ENCODE measurements around the gene THNSL1.
"Not testable (repeated sequence)": the region's sequence is repeated elsewhere in the genome, so short reads cannot be mapped to it uniquely, and the experiment has no call there.

Gene THNSL1, protein sequence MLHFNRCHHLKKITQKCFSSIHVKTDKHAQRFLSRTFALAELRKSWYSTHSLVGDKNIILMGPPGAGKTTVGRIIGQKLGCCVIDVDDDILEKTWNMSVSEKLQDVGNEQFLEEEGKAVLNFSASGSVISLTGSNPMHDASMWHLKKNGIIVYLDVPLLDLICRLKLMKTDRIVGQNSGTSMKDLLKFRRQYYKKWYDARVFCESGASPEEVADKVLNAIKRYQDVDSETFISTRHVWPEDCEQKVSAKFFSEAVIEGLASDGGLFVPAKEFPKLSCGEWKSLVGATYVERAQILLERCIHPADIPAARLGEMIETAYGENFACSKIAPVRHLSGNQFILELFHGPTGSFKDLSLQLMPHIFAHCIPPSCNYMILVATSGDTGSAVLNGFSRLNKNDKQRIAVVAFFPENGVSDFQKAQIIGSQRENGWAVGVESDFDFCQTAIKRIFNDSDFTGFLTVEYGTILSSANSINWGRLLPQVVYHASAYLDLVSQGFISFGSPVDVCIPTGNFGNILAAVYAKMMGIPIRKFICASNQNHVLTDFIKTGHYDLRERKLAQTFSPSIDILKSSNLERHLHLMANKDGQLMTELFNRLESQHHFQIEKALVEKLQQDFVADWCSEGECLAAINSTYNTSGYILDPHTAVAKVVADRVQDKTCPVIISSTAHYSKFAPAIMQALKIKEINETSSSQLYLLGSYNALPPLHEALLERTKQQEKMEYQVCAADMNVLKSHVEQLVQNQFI

DNA sequence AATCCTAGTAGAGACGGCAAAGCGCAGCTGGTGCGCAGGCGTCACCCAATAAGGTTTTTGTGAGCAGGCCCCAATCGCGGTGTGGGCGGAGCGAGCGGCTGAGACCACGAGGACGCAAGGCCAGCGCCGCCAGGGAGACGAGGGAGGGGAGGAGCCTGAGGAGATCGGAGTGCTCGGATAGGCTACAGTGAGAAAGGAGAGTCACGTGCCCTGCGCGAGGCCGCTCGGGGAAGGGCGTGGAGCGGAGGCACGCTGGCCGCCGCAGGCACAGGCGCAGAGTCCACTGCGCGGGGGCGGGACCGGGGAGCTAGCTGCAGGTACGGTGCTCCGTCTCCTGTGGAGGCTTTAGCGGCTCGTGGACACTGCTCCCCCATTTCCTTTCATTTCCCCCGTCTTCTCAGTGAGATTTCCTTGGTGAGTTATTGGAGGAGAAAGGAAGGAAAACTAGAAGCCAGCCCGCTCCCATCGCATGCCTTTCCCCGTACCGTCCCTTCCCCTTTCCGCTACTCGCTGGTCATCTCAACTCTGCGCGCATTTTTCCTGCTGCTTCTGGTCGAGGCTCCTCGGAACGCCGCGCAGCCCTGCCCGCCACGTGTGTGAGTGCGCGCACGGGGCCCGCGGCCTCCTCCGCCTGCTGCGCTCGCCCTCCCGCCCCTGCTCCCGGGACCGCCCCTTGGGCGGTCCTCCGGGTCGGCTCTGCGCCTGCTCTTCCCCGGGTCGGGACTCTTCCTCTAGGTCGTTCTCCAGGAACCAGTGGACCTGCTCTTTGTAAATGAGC is at the start of gene THNSL1:
Gene THNSL1 (plus strand): TSS at position 237 of the 778 bp plus-strand sequence. CDS start 6,612 bp downstream, outside the sequence.
- peak; percentile 98 for ATAC-seq
- peak; percentile 97 for DNase-seq

DNA sequence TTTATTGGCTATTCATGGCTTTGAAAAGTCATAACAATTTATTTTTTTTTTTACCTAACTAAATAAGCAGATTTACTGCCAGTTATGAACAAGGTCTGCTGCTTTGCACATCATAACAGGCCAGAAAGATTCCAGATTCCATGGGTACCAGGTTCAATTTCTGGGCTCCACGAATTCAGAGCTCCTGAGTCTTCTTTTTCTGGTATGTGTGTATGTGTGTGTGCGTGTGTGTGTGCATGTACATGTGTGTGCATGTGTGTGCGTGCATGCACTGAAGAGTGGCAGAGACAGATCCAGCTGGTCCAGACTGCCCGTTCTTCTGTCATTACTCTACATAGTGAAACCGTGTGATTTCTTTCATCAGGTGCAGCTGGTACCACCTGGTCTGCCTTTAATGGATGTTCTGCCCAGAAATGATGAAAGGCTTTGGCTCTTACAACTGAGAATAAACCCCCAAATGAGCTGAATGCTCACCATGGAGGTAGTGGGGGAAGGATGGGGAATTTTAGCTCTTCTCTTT is 49.4 kb upstream of the THNSL1 start:
- no peak for ATAC-seq
- no peak for DNase-seq

DNA sequence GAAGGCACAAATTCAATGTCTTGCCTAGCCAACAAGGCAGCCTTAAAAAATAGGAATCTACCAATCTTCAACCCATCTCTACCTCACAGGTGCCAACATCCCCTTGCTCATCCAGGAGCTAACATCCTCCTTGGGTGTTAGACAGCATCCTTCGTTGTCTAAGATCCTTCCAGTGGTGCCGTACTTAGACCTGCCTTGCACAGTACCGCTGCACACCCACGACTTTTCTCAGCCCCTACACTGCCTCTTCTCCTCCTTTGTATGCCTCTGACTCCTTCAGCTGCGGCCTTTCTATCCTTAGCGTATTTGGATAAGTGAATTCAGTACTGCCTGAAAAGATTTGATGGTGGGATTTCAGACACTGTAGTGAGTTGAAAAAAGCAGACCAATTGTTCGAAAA is 48.1 kb upstream of the THNSL1 start:
- ATAC-seq, result no peak
- no peak for DNase-seq

DNA sequence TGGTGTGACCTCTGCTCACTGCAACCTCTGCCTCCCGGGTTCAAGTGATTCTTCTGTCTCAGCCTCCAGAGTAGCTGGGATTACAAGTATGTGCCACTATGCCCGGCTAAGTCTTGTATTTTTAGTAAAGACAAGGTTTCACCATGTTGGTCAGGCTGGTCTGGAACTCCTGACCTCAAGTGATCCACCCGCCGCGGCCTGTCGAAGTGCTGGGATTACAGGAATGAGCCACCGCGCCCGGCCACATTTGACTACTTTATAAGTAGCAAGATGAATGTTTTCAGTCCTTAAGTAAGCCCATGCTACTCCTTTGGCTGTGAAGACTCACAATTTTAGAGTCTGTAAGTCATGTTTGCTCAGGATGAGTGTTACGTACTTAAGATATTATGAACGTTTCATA is 47.5 kb upstream of the THNSL1 start:
- not testable (repeated sequence) for ATAC-seq, DNase-seq

DNA sequence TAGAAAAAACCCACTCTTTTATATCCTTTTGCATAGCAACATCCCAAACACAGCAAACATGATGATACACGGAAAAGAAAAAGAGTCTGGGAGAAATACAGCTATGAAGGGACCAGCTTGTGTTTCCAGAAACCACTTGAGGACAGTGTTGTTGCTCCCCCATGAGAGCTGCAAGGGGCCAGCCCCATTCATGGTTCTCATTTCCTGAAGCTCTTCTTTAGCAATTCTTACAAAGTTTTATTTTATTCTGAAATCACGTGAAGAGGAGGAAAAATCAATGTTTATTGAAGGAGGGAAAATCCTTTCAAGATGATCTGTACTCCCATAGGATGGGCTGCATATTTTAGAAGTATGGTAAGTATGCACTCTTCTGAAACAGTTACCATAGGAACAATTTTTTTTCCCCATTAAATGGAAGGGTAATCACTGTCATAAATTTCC is 46.6 kb upstream of the THNSL1 start:
- ATAC-seq (no peak), DNase-seq (no peak)

DNA sequence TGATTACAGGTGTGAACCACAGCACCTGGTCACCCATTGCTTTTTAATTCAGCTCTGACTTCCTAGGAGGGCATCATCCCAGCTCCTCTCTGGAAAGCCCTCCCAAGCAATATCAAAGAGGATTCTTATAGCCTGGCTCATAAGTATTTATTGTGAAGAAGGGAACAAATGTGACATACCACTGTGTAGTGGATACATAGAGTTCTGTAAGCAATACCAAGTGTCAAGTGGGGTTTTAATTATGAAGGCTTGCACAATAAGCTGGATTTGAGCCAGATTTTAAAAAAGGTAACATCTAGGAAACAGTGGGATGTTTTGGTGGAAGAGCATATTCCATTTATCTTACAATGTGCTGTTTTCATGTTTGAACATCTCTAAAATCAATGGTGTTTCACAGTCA is 45.0 kb upstream of the THNSL1 start:
- DNase-seq (no peak), ATAC-seq (no peak)

DNA sequence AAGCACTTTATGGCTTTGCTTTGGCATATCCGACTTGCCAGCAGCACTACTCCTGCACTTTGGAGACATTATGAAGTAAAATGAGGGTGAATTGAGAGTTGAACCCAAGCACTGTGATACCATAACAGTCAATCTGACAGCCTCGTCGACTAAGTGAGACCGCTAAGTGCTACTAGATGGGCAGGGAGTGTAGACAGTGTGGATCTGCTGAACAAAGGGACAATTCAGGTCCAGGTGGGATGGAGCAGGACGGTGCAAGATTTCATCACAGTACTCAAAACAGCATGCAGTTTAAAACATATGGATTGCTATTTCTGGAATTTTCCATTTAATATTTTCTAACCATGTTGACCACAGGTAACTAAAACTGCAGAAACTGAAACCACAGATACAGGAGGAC is 43.2 kb upstream of the THNSL1 start:
- no peak for ATAC-seq

DNA sequence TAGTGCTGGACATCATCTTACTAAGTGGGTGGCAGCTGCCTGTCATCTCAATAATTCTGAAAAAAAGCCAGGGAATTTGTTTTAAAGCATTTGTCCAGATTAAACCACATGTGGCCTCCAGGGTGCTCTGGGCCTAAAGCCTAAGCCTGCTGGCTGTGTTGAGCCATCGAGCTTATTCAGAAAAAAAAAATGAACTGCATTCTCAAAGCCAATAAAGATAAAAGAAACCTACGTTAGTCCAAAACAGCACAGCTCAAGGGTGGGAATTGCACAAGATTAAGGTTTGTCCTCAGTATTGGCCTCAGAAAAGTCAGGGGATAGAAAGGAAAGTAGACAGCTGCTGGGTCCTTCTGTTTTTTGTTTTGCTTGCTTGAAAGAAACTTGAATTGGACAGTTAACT is 41.4 kb upstream of the THNSL1 start:
- no peak for DNase-seq

More for the DNA sequence above, 43.2 kb upstream of the THNSL1 start:
- no peak for DNase-seq

DNA sequence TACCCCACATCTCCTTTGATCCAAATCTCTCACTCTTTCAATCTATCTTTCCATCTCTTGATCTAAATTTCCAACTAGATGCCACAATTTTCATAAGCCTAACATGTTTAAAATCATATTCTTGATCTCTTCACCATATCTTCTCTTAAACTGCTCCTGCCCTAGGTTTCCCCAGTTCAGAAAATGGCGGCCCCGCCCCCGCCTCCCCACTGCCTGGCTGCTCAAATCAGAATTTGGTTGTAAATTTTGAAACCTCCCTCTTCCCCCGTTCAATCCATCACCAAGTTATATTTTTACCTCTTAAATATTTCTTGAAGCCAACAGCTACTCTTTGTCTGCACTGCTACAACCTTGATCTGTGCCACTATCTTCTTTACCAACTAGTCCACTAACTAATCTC is 36.7 kb upstream of the THNSL1 start:
- DNase-seq (no peak), ATAC-seq (no peak)

More for the DNA sequence above, 41.4 kb upstream of the THNSL1 start:
- no peak for ATAC-seq

DNA sequence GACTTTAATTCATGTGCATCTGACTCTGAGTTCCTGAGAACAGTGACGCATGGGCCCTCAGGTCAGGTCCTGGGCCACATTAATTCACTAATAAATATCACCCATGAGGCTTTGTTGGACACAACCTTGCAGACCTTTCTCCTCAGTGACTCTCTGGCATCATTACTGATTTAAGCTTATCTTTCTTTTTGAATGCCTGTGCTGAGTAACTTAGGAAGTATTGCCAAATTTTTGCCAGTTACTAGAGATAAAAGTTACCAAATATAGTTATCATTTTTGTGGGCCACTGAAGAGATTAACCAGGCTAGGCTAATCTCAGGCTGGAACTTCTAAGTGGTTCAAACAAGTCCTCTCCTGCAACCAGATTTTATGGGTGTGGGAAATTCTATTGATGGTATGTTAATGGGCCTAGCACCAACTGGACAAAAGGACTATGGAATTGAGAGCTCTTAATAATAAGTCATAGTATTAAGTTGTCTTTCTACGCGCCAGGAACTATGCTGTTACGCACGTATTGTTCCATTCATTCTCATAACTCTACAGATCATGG is 35.2 kb upstream of the THNSL1 start:
- ATAC-seq, result no peak
- no peak for DNase-seq

DNA sequence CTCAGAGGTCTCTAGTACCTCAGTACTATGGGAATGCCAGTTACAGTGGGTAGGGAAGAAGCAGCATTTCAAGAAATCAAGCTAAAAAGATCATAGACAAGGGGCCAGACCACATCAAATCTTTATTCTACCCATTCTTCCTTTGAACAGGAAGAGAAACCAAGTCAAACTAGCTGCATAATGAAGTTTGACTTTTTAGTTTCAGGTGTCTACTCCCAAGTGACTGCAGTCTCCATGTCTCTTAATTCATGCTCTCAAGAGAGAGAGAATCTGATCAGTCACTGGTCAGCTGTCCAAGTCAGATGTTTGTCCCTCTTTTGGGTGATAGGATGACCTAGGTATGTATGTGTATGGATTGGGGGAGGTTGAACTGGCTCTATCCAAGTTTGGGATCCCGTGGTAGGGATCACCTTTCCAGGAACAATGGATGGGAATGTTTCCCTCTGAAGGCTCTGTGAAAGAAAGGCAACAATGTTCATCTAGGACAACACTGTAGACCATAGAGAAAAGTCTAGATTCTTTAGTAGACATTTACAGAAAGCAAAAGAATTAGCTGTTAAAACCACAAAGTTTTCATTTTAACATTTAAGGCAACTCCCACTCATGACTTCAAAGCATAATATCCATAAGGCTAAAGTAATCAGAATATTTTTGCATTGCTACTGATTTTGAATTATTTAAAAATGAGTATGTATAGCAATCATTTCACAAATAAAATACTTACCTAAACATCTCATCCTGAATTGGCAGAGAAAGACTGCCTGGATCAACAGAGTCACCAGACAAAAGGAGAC is 33.9 kb upstream of the THNSL1 start:
- ATAC-seq (no peak), DNase-seq (no peak)

DNA sequence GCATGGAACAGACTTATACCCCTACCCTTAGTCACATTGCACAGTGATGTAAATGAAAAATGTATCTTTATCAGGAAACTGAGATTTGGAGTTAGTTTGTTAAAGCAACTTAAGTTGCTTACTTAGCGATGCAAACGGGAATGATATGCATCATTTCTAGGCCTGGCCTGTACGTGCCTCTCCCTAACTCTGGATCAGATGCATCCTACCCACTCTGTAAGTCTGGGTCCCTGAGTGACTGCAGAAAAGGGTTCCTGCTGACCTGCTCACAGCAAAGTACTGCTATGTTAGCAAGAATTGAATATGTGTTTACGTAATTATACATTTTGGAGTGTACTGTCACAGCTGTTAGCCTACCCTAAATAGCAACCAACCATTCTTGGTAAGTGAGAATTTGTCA is 33.3 kb upstream of the THNSL1 start:
- DNase-seq (no peak), ATAC-seq (no peak)

DNA sequence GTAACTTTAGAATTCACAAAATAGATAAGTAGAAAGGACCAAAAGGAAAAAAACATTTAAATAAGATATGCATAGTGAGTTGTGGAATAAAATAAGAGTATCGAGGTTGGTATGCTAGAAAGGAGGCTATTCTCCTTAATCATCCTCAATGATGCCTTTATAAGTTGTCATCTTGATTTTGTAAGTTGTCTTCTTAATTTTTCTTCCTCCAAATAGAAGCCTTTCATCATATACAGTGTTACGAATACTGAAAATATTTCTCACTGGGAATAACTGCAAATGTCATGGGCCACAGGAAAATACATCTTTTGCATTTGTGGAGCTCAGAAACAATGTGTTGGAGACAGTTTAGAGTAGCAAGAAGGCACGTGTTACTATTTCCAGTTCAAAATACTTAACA is 32.5 kb upstream of the THNSL1 start:
- ATAC-seq, result no peak

DNA sequence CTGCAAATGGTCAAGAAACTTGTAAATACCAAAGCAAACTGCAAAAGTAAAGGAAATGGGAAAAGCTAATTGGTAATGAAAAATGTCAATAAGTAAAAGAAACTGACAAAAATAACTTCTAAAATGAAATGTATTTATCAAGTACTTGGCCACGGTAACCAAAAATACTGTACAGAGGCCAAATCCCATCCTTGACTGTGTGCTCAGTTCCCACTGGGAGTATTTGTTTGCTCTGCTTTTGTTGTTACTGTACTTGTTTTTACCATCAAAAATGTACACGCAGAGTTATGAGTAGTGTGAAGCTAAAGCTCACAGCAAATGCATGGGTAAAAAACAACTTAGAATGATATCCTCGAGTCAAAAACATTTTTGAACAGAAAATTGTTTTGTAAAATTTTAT is 31.5 kb upstream of the THNSL1 start:
- ATAC-seq, result no peak
- no peak for DNase-seq

More for the DNA sequence above, 32.5 kb upstream of the THNSL1 start:
- DNase-seq, result no peak

DNA sequence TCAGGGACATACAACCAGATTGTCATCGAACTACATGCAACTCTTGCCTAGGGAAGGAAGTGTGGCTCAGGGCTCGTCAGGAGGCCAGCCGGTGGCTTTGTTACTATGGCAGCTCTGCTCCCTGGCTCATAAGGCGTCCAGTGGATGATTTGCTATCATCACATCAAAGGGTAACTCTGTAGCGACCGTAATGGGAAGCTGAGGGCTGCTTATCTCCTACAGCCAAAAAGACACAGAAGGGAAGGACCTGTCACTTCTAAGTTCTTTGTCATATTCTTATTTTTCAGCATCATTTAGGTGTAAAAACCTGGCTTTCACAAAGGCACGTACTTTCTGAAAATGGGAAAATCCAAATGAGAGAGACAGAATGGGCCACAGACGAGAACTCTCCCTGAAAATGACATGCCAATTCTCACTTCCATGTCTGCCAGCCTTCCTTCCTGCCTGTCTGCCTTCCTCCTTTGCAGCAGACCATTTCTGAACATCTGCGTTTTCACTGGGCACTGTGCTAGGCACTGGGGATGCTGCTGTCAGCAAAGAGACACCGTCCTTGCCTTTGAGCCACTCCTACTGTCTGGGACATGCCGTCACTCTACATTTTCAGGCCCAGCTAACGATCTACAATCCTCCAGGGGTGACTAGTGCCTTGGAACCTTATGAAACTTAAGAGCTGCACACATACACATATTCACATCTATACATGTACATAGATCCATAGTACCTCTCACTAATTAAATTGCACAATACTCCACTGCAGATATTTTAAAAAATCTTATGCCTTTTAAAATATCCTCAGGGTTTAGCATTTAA is 27.4 kb upstream of the THNSL1 start:
- no peak for ATAC-seq

DNA sequence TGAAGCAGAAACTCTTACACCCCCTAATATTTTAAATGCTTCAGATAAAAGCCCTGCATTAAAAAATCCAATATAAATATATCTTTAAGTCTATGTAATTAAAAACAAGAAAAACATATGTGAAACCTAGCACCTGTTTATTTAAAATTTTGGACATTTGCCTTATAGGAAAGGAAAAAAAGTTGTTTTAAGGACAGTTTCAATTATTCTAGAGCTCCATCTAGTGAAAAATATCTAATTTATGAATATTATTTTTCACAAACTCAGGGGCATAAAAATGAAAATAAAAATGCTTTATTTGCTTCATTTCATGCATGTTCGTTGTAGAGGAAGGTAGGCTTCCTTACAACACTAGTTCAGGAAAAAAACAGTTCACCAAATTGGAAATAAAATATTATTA is 26.5 kb upstream of the THNSL1 start:
- DNase-seq, result no peak
- no peak for ATAC-seq

More for the DNA sequence above, 27.4 kb upstream of the THNSL1 start:
- DNase-seq, result no peak

DNA sequence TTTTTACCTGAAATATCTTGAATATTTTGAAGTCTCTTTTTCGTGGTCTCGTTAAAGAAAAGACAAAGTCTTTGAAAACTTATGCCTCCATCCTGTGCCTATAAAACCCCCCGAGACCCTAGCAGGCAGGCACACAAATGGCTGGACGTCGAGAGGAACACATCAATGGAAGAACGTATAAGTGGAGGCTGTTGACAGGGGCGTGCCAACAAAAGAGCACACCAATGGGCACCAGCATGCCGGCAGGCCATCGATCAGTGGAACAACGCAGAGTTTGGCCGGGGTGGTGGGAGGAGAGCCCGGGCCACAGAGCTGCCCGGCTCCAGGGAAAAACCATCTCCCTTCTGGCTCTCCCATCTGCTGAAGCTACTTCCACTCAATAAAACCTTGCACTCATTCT is 25.1 kb upstream of the THNSL1 start:
- DNase-seq (no peak), ATAC-seq (no peak)

DNA sequence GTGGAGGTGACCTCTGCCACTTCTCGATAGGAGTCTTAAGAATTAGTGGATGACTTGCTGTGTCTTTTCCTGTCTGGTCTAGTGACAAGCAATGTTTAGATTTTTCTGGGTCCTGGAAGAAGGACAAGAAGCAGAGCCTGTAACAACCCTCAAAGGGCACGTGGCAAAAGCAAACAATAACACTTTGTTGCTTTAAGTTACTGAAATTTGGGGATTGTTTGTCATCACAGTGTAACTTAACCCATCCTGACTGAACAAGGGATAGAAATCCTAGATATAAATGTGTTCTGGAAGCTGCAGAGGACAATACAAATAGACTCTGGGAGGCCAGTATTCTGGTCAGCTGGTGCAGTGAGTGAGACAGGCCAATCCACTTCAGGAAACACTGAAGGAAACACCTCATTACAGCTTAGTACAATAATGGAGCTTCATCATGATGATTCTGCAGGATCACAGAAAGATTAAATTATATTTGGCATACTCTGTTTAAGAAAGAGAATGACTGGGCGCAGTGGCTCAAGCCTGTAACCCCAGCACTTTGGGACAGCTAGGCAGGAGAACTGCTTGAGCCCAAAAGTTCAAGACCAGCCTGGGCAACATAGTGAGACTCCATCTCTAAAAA is 23.8 kb upstream of the THNSL1 start:
- ATAC-seq, result no peak
- no peak for DNase-seq

DNA sequence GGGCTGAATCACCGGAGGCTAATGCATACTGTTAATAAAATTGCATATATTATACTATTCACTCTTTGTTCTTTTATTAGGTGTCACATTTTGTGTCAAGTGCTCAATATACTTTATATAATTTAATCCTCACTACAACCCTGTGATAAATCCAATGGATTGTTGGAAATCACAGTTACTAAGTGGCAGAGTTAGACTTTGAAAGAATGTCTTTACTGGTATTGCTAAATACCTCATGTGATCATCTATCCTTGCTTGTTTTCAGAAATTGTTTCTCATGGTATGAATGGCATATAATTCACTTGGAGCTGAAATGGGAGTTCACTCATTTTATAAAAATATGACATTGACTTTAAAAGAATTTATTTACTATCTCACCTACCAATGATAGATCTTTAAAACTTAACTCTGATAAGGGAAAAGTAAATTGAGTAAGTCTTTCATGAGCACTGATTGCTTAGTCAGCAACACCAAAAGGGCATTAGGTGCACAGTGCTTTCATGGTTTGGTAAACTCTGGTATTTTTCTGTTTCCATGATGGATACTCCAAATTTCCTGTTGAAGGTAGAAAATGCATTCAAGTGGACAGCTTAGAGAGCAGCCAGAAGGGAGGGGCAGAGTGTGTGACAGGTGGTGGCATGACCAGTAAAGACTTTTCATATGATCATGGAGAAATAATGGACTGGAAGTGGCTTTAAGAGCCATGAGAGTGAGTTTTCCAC is 23.0 kb upstream of the THNSL1 start:
- ATAC-seq, result no peak
- no peak for DNase-seq
